KOPT-K1 (cell line): ENCODE data around the gene DSTYK.

Source experiments
- H3K27ac ChIP-seq: fragments of 200-600 bp; sonication (generic); 2 replicates; pipeline ENCODE4 v1.5.1; 2016; ENCODE audit warnings: antibody characterized with exemption, mild to moderate bottlenecking, low read depth, low read length; ENCODE audit not compliant: poor library complexity, severe bottlenecking
- H3K36me3 ChIP-seq: fragments of 200-600 bp; sonication (generic); 2 replicates; pipeline ENCODE4 v1.5.1; 2017; ENCODE audit warnings: antibody characterized with exemption, mild to moderate bottlenecking, low read length, moderate library complexity; ENCODE audit not compliant: insufficient read depth
- H3K9me3 ChIP-seq: fragments of 200-600 bp; sonication (generic); 2 replicates; pipeline ENCODE4 v1.5.1; 2017; ENCODE audit warnings: antibody characterized with exemption, low read length, mild to moderate bottlenecking; ENCODE audit not compliant: insufficient read depth, poor library complexity, severe bottlenecking

Gene DSTYK

DNA sequence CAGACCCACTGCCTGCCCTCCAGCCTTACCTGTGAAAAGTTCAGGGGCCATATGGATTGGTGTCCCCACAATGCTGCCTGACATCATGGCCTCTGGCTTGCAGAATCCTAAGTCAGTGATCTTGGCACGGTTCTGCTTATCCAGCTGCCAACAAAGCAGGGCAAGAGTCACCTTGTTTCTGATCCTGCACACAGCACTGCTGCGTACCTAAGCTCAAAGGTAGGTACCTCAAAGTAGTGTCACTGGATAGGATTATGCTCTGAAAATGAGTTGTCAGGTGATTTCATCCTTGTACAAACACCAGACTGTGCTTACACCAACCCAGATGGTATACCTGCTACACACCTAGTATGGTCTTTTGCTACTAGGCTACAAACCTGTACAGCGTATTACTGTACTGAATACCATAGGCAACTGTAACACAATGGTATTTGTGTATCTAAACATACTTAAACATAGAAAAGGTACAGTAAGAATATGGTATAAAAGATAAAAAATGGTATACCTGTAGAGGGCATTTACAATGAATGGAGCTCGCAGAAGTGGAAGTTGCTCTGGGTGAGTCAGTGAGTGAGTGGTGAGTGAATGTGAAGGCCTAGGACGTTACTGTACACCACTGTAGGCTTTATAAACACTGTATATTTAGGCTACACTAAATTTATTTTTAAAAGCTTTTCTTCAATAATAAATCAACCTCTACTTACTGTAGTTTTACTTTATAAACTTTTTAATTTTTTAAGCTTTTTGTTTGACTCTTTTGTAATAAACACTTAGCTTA lies 60.7 kb downstream of the DSTYK start:
- Histone ChIP-seq H3K9me3 (peaks cover 9% of the 10 kb centered on the region), H3K27ac (no peak overlapping the region), H3K36me3 (peaks cover 2% of the 10 kb centered on the region; the same call in 1 of the 2 replicates)

DNA sequence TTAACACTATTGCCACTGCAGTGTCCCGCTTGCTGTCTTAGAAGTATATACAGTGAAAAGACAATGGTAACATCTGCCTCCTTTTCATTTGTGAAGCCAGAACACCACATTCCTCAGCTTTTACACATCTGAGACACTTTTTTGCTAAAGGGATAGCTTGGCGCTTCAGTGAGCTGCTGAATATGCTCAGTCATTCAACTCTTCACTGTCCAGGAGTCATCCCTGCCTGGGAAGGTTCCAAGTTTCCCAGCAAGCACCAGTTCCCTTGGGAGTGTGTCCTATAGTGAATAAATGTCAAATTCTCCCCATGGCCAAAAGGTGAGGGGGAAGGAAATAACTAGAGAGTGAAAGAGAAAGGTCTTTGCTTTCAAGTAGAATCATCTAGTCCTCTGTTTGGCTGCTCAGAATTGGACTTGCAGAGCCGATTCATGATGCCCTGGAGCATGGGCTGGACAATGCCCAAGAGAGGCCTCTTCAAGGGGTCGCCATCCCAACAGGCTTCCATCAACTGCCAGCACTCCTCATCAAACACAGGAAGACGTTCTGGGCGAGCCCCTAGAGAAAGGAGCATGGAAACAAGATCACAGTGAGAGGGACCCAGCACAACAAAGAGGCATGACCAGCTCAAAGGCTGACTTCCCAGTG lies 64.2 kb downstream of the DSTYK start:
- Histone ChIP-seq H3K36me3 (no peaks in the 10 kb centered on the region), H3K9me3 (no peaks in the 10 kb centered on the region), H3K27ac (no peak overlapping the region)

DNA sequence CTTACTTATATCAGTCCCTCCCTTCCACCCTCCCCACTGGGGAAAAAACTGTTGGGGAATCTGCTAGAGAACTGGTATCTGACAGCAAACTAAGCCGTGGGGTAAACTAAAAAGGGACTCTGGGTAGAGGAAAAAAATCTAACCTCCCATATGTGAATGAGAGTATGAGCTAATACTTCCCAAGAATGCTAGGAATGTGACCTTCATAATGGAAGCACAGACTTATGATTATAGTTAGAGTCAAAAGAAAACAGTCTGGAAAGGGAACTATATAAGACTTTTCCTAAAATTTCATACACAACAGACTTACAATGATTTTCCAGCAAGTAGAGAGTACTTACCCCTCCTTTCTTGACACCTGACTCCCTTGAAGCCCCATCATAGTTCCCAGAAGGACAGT lies 66.8 kb downstream of the DSTYK start:
- Histone ChIP-seq H3K27ac (no peak overlapping the region), H3K9me3 (no peaks in the 10 kb centered on the region), H3K36me3 (no peaks in the 10 kb centered on the region)

DNA sequence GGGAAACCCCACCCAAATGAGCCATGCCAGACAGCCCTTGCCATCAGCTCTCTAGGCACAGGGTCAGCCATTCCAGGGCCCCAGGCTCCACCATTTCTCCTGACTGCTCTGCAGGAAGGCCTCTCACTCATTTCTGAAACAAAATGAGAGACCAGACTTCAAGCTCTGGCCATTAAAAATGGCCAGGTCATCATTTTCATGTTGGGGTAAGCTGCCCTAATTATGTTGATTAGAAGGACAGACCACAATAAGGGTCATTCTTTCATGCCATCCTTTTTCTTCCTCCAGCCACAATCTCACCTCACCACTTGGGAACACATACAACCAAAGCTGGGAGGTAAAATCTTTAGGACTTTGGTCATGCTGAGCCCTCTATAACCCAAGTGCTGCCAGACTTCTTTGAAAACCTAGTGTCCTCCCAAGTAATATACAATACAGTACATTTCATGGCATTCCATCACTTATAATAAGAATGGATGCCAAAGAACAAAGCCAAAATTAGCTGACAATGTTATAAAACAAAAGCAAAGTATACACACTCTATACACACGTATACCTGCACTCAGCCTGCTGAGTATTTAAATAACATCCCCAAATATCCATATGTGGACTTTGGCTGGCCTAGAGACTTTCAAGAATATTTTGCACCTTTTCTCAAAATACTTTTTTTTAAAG lies 67.3 kb downstream of the DSTYK start:
- no peak overlapping the region for H3K27ac ChIP-seq
- H3K9me3 ChIP-seq: no peaks in the 10 kb centered on the region
- no peaks in the 10 kb centered on the region for H3K36me3 ChIP-seq

DNA sequence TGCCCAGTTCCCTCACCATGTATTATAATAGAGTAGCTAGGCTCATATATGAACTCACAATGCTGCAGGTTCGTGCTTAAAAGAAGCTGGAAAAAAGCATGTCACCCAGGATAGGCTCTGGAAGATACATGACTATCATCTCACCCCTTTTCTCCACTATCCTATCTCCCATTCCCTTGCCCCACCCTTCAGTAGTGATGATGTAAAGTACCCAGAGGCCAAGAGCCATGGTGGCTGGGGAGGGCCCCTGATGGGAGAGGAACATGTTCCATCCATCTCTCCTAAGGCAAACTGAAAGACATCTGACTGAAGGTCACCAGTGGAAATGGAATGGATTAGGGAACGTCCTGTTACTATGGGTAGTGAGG lies 69.4 kb downstream of the DSTYK start:
- Histone ChIP-seq H3K36me3 (no peaks in the 10 kb centered on the region), H3K27ac (no peak overlapping the region), H3K9me3 (no peaks in the 10 kb centered on the region)

DNA sequence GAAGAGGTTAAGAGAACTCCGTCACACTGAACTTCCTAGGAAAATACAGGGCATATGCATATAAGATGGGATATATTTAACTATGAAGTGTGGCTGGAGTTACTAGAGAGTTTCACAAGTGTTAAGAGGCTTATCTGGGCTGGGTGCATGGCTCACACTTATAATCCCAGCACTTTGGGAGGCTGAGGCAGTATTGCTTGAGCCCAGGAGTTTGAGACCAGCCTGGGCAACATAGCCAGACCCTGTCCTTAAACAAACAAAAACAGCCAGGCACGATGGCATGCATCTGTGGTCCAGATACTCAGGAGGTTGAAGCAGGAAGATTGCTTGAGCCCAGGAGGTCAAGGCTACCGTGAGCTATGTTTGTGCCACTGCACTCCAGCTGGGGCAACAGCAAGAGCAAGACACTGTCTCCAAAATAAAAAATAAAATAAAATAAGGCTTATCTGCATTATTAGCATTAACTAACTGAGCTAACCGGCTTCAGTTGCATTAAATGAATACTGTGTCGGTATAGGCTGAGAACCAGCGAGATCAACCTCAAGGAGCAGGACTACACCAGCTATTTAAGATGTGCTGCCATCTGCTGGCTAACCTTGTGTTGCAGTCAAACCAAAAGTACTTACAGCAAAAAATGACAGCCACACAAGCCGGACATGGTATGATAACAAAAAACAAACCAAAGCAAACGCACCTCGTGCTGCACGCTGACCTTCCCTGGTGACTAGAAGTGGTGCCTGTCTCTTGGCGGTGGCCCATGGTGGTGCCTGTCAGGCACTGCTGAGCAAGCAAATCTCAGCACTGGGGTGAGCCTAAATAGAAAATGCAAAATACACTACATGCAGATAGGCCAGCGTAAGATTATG lies 70.0 kb downstream of the DSTYK start:
- H3K36me3 ChIP-seq: no peaks in the 10 kb centered on the region
- H3K9me3 ChIP-seq: no peaks in the 10 kb centered on the region
- no peak overlapping the region for H3K27ac ChIP-seq

DNA sequence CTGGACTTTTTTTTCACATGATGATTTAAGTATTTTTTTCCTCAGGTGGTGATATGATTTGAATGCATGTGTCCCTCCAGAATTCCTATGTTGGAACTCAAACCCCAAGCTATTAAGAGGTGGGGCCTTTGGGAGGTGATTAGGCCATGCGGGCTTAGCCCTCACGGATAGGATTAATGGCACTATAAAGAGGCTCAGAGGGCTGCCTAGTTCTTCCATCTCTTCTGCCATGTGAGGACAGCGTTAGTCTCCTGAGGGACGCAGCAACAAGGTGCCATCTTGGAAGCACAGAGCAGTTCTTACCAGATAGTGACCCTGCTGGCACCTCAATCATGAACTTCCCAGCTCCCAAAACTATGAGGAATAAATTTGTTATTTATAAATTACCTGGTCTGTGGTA lies 71.4 kb downstream of the DSTYK start:
- no peaks in the 10 kb centered on the region for H3K36me3 ChIP-seq
- H3K27ac ChIP-seq: no peak overlapping the region
- no peaks in the 10 kb centered on the region for H3K9me3 ChIP-seq

DNA sequence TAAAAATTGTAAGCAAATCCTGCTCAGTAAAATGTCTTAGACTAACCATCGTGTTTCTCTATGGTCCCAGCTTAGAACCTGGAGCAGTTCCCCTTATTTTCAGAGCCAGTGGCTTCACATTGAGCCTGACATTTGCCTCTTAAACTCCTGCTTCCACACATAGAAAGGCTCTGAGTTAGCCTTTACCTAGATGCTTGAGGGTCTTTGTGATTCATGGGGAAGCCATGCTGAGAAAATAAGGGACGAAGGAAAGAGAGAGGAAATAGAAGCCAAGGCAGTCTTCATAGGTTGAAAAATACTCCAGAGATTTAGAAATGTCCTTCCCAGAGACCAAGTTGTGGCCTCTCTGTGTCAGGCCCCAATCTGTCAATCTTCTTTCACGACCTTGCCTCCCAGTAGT lies 73.6 kb downstream of the DSTYK start:
- H3K9me3 ChIP-seq: no peaks in the 10 kb centered on the region
- H3K36me3 ChIP-seq: no peaks in the 10 kb centered on the region
- H3K27ac ChIP-seq: no peak overlapping the region

DNA sequence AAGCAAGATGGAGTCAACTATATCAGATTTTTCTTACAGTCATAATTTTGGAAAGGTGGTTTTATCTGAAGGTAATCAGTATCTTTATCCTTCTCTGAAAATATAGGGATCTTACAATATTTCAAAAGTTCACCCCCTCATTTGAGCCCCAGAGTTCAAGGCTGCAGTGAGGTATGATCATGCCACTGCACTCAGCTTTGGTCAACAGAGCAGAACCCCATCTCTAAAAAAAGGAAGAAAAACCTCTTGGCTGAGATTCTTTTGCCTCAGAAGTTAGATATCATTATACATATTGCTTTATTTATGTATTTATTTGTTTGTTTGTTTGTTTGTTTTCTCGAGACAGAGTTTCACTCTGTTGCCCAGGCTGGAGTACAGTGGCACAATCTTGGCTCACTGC lies 78.2 kb downstream of the DSTYK start:
- no peaks in the 10 kb centered on the region for H3K36me3 ChIP-seq
- H3K27ac ChIP-seq: no peak overlapping the region
- no peaks in the 10 kb centered on the region for H3K9me3 ChIP-seq

DNA sequence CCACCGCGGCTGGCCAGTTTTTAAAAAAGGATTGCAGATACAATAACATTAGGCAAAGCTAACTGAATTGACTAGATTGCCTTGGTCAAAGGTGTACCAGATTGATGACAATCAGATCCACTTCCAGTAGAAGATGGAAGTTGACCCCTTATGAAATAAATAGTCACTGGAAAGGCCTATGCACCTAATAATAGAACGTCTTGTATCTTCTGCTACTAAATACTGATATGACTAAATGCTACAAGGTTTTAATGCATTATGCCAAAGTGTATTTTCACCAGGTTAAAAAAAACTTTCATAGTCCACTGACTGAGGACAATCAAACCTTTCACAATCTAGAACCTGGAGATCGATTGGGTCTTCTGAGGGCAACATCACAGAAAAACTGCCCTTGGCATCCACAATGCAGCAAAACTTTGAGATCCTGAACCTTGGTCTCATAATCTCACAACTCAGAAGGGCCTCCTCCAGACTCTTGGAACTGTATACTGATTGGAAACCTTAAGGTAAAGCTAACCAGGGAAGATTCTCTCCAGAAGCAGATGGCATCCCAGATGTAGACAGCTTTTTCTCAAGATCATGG lies 82.0 kb downstream of the DSTYK start:
- Histone ChIP-seq H3K27ac (no peak overlapping the region), H3K36me3 (no peaks in the 10 kb centered on the region), H3K9me3 (no peaks in the 10 kb centered on the region)

DNA sequence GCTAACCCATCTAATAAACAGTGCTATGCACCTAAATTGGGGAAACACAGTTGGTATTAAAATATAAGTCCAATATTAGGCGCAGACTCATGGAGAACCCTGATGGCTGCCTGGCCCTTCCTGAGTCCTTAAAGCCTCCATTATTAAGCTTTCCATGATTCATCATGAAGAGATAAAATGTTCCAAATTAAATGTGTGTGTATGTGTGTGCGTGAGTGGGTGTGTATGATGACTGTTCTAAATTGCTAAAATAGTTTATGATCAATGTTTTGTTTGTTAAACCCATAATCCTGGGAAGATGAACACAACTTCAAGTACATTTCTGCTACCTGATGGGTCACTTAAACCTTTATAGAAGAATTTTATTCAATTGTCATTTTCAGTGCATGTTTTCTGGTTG lies 83.5 kb downstream of the DSTYK start:
- H3K9me3 ChIP-seq: no peaks in the 10 kb centered on the region
- no peaks in the 10 kb centered on the region for H3K36me3 ChIP-seq
- no peak overlapping the region for H3K27ac ChIP-seq

DNA sequence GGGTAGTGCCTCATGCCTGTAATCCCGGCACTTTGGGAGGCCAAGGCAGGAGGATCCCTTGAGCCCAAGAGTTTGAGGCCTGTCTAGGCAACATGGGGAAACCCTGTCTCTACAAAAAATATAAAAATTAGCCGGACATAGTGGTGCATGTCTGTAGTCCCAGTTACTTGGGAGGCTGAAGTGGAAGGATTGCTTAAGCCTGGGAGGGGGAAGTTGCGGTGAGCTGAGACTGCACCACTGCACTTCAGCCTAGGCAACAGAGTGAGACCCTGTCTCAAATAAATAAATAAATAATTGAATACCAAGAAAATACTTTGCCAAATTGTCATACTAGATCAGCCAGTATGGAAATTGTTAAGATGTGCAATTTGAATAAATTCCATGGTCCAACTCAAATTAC lies 83.9 kb downstream of the DSTYK start:
- no peaks in the 10 kb centered on the region for H3K36me3 ChIP-seq
- no peak overlapping the region for H3K27ac ChIP-seq

DNA sequence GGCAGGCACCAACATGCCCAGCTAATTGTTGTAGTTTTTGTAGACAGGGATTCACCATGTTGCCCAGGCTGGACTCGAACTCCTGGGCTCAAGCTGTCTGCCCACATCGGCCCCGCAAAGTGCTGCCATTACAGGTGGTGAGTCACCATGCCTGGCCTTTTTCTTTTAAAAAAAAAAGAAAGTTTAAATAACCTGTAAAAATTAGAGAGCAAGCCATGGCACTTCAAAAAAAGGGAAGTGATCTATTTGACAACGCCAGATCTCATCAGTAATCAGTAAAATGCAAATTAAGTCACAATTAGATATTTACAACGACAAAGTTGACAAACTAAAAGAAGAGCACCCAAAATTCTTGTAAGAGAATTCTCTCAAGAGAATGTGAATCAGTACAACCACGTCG lies 86.8 kb downstream of the DSTYK start:
- H3K36me3 ChIP-seq: no peaks in the 10 kb centered on the region
- H3K27ac ChIP-seq: no peak overlapping the region

More for the DNA sequence above, 83.9 kb downstream of the DSTYK start:
- no peaks in the 10 kb centered on the region for H3K9me3 ChIP-seq

DNA sequence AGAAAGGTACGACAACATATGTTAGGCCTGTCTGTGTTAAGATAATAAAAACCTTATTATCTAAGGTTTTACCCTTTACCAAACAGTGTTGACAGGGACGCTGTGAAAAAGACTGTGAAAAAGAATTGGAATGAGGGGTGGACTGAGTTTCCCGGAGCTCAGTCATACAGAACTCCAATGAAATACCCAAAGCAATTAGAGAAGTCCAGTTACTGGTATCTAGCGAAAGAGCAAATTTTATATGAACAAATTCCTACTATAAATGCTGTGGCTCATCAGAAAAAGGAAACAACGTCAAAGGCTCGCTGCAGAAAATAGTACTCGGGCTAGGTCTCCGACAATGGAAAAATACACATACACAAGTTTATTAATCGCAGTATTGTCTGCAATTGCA lies 89.0 kb downstream of the DSTYK start:
- Histone ChIP-seq H3K36me3 (peaks cover 20% of the 10 kb centered on the region; the same call in 1 of the 2 replicates), H3K27ac (peak overlapping the region; percentile 90), H3K9me3 (no peaks in the 10 kb centered on the region)

More for the DNA sequence above, 86.8 kb downstream of the DSTYK start:
- no peaks in the 10 kb centered on the region for H3K9me3 ChIP-seq
